Activated CD4-positive, CD25-positive, alpha-beta regulatory T cell treated with anti-CD3 and anti-CD28 coated beads, Interleukin-2, amount 50 U/mL, for 72 hours (primary cell): ENCODE measurements around the gene RCAN2.

Source experiments
- DNase-seq: peaks from one replicate; pipeline ENCODE4 v3.0.0; 2021

The RCAN2 gene

DNA sequence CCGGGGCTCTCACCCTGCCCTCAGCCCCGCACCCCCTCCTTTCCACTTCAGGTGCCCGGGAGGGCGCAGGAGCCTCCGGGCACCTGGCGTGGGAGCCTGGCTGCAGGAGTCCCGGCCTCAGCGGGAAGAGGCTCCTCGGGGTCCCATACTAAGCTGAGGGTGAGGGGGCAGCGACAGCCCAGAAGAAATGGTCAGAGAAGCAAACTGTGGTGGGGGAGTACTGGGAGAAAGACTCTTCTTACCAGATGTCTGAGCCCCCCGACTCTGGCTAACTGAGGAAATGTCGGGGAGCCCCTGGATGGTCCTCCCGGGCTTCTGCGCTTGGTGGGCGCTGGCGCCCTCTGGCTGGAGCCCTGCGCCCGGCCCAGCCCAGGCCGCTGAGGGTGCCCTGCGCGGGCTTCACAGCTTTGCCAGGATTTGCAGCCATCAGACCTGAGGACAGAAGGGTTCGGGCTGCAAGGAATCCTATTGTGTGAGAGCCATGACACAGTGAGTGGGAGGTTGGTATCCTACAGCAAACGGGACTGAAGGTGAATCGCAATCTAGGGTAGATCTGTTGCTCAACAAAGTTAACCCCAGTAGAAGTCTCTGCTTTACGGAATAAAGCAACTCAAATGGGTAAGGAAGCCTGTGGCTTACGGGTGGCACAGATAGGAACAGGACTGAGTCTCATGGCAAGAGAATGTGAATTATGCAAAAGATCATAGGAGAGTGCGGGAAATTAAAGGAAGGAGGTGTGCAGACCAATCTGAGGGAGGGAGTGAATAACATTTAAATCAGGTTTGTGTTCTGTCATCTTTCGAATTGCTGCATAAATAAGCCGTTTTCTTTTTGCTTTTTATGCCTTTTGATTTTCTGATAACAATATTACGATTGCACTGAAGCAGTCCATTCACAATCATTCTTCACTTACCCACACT, 639 bp upstream of the RCAN2 start:
- no peak for DNase-seq

DNA sequence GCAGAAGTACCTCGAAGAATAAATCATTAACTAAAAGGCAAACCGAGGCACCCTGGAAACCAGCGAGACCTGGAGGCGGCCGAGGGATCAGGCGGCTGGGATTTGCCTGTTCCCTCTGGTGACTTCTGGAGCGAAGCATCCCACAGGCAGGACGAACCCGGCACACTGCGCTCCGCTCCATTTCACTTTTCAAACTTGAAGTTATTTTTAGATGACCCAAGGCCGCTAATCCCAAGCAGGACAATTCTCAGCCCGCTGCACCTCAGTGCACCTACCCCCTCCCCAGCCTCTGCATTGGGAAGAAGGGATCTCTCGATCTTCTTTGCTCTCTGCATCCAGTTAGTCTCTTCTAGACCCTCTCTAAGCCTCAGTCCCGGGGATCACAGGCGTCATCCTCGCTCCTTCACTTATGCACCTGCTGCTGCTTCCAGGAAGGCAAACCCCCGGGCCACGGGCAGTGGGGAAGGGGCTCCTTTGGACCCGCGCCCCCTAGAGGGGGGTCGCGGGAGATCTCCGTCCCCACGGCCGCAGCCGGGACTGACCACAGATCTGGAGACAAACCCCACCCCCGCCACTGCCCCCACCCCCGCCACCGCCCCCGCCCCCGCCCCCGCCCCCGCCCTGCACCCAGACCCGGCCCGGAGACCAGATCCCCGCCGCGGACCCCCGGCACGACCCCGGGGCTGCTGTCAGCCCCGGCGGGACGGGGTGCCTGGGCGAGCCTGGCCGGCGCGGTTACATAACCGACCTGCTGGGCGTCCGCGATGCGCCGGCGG, 636 bp downstream of the RCAN2 start:
- no peak for DNase-seq

DNA sequence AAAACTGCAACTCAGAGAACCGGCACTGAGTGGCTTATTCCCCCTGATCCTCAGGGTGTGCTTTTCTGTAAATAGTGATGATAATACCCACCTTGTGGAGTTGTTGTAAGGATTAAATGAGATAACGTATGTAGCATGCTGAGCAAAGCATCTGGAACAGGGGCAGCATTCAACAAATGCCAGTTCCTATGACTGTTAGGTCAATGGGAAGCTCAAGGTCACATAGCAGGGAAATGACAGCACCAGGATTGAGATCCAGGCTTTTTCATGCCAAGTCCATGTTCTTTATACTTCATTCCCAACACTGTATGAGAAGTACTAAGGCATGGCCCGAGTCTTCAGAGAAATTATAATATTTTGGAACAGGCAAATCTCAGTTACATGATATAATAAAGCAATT, 5.1 kb downstream of the RCAN2 start:
- DNase-seq: no peak

DNA sequence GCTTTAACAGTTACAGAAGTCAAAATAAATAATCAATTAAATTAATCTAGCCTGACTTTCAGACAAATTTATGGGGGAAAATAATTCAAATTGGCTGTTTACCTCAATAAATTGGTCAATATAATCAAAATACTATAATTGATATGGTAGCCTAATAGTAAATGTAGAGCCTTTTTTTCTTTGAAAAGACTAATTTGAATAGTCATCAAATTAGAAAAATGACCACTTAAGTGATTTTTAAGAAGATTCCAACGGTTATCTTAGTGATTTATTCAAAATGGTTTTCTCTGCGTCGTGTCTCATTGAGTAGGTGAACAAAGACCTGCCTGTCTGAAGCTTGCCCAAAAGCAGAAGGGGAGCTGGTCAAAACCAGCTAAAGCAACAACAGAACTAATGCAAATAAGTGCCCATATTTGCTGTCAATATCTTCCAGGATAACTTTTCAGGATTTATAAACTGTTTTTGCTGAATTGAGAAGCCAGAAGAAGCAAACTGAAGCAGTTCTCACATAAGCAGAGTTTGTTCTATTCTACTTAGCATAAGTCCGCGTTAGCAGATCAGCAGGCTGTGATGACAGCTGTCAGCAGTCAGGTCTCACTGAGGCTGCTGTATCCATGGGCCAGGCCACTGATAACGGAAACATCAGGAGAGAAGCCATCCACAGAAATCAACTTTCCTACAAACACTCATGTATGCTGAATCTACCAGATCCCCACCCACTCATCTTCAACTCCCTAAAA, 7.0 kb downstream of the RCAN2 start:
- DNase-seq: no peak

DNA sequence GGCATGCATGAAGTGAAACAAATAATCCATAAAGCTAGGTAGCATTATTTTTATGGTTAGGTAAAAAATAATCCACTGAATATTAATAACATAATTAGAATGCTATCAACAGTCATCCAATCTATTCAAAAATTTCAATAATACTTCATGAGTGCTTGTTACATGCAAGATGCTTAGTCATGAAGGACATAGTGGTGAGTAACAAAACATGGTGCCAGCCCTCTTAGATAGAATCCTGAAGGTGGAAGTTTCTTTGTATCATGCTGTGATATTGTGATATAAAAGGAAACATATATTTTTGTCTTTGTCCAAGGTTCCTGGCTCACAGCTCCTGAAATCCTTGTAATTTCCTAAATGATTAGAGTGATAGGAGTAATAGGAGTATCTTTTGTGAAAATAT, 14.9 kb downstream of the RCAN2 start:
- DNase-seq: no peak

DNA sequence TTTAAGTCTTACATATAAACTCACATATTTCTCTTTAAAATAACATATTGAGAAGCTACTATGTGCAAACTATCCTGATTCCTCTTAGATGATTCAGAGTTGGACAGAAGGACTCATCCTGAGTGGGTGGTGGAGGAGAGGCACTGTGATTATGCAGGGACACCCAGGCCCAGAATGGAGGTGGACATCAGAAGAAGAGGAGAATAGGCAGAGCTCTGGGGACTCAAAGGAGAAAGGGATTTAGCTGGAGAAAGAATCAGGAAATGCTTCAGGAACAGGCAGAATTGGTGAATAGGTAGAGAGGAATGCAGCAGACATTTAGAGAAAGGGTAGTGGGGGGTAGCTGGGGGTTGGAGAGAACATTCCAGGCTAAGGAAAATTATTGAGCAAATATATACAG, 17.4 kb downstream of the RCAN2 start:
- no peak for DNase-seq

DNA sequence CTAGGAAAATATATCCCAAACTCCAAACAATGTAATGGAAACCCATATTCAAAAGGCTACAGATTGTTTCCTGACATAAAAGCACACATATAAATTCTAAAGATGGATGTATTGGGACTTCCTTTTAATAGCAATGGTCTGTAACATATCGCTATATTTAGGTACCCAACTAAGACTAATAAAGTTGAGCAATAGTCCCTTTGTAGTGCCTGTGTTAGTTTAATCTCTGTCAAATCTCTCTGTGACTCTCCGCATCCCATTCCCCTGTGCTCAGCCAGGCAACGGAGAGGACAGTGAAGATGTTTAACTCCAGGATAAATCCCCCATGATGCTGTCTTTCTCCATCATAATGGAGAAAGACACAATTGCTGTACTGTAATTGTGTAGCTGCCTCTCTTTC, 19.0 kb downstream of the RCAN2 start:
- no peak for DNase-seq

DNA sequence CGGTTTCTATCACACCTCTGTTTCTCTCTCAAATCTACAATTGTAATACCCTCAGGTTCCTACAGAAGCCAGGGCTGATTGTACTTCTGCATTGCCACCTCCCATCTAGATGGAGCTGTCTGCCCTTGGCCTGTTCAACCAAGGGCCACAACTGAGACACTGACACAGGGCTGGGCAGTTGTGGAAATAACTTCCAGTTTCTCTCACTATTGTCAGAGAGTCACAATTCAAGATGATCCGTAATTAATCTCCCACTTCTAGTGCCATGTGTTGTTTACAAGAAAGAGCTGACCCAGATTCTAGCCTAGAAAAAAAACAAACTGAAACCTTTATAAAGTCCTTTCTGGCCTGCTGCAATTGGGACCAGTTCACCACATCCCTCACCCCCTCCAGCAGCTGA, 22.2 kb downstream of the RCAN2 start:
- DNase-seq: no peak

DNA sequence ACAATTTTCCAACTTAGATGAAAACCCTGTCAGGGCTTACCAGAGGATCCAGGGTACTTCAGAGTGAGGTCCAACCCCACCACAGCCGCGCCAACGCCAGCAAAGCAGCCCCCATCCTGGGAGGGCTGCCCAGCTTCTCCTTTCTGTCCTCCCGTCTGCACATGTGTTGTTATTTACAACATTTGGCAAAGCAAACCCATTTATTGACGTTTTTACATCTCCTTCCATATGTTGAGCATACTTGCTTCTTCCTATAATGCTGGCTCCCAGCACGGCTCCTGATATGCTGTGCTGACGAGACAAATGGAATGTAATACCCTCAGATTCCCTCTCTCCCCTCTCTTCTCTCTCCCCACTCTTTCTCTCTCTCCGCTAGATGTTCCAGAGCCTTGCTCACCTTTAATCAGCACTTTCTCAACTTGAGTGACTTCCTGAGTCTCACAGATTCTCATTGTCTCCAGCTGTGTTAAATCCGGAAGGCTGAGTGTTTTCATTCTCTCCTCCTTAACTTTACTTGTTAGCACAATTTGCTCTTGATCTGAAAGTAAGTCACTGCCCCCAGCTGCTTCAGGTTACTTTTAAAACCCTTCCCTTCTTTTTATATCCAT, 22.7 kb downstream of the RCAN2 start:
- DNase-seq: no peak

DNA sequence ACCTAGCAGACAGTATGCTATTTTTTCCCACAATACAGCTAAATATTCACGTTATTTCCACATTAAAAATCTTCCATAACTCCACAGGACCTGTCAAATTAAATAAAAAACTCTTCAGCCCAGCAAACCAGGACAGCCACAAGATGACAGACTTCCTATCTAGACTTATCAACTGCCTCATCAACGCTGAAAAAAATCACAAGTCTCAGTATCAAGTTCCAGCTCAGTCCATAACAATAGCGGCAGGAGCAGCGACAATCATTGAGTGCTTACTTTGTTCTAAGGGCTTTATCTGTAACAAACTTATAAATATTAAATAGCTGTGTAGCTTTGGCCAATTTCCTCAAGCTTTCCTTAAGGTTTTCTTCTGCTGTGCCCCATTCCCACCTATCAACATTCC, 24.7 kb downstream of the RCAN2 start:
- DNase-seq: no peak

DNA sequence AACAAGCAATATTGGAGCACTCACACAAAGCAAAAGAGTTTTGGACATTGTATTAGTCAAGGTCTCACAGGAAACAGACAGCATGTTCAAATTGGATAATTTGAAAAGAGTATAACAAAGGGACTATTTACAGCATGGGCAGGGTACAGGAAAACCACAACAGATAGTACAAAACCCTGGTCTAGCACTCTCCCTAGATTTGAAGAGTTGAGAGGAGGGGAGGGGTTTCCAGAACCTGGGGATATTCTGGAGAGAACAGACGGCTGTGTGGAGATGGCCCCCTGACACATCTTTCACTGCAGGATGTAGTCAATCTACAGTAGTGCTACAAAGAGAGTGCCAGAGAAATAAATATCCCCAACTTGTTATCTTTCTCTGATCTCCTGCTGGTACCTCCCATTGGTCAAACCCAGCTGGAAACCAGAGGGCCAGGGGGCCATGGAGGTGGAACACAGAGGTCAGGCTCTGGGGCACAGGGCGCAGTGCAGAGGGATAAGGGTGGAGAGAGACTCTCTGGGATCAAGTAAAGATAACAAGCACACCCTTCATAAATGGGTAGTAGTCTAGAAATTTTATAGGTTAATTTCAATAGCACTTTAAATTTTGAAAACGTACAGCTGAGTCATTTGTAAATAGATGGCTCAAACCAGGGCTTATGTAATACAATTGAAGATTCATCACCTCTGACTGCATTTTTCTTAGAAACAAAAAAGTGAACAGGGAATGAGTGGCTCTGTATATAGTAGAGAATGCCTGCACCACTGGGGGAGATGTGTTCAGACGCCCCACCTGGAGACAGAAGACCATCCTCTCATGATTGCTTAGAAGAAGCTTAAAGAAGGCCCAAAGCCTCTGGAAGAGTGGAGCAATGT, 25.7 kb downstream of the RCAN2 start:
- DNase-seq: no peak

DNA sequence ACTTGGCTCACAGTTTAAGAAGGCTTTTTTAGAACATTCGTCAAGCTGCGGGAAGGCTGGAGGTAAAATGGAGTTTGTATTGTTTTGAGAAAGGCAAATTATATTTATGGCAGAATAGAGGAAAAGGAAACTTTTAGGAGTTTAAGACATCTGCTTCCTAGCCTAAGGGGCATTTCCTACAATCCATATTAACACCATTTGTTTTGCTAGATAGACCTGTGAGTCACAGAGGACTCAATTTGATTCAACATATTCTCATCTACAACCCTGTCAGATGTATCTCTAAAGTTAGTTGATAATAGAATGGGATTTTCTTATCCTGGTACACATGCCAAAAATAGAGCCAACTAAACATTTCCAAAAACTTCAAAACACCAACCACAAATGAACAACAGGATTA, 35.0 kb downstream of the RCAN2 start:
- DNase-seq: no peak

DNA sequence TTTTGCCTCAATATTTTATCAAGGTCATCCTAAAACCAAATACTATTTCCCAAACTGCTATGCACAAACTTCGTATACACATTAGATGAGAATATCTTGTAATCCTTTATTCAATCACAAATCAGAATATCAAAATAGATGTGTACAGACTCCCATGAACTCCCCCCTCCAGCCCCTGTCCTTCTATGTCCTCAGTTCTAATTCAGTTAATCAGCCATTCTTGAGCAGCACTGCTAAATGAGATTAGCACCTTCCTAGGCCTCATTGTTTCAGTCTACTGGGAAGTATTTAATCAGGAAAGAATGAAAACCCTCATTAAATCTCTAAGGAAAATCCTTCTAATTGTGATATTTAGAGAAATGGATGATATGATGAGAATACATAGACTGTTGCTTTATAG, 36.6 kb downstream of the RCAN2 start:
- no peak for DNase-seq

DNA sequence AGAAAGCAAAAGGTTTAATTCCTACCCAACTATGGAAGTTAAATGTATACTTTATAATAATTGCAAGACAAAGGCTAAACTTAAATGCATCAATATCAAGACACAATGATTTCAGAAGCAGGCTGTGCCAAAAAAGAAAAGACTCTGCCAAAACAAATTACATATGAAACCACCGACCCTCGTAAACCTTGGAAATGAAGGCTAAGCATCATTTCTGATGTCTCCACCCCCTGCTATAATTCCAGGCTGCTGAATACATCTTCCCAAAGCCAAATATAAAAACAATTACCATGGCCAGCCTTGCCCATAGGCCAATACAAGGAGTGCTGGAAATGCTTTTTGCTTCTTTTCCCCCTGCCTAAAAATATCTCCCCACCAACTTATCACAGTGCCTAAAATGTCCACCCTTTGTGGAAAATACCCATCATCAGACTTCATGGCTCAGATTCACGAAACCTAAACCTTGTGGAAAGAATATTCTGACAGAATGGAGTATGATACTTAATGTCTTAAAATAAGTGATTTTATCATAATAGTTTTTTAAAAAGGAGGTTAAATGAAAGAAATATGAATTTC, 37.4 kb downstream of the RCAN2 start:
- DNase-seq: no peak

DNA sequence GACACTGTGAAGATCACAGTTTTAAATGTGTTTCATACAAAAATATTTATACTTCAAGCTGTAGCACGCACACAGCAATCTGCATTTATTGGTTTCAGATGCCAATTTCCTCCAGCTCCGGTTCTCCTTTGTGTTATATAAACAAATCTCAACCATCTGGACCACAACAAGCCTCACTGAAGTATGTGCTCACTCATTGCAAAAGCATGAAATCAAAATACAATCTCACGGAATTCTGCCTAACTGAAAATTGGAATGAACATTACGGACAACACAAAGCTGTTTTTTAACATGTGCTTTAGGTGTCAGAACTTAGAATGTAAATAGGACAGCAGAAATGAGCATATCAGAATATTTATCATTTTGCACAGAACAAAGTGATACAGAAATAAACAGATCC, 38.0 kb downstream of the RCAN2 start:
- no peak for DNase-seq

DNA sequence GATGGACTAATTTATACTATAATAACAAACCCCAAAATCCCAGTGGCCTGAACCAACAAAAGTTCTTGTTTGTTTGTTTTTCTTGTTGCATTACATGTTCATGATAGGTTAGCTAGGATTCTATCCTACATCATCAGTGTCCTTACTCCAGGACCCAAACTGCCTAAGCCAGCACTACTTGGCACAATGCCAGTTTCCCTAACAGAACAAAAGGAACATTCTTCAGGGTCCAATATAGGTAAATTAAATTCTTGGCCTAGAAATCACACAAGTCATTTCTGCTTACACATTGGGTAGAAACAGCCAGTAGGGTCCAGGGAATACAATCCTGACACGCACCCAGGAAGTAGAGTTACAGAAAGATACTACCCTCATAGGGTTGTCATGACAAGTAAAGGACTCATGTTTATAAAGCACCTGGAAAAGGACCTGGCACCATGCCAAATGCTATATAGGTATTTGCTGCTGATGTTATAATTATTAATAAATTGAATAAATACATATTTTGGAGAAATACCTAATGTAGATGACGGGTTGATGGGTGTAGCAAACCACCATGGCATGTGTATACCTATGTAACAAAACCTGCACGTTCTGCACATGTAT, 38.8 kb downstream of the RCAN2 start:
- no peak for DNase-seq

DNA sequence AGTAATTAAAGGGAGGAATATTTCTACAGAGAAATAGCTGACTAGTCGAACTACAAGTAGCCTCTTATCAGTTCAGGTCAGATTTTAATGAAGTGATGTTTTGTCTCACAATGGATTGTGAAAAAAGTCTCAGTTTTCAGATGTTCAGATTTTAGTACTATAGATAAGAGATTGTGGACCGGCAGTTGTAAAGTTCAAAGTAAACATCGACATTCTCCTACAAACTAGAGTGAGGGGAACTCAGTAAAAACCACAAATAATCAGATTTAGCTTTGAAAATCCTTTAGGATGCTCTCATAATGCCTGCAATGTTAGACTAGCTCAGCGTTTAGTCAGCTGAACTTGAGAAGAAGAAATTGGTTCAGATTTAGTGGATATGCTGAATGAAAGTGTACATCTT, 39.9 kb downstream of the RCAN2 start:
- DNase-seq: no peak

DNA sequence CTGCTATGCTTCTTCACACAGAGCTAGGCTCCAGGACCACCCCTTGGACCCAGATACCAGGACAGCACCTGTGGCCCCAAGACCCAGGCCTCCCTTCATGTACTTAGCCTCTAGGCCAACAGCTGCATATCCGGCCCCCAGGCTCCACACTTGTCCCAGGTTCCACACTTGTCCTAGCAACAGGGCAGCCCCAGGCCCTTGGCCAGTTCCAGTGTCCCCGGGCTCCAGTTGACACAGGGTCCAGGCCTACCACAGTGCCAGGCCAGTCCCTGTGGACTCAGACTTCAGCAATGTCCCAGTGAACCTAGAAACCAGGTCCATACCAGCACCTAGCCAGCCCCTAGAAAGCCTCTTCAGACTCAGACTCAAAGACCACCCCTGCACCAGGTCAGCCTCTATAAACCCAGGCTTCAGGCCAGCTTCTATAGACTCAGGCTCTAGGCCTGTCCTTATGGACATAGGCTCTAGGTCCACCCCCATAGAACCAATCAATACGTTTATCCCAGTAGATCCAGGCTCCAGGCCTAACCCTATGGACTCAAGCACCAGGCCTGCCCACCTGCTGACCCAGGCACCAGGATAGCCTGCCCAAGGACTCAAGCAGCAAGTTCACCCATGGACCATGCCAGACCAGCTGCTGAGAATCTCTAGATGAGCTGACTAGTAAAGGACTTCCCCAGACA, 46.3 kb downstream of the RCAN2 start:
- DNase-seq: no peak

DNA sequence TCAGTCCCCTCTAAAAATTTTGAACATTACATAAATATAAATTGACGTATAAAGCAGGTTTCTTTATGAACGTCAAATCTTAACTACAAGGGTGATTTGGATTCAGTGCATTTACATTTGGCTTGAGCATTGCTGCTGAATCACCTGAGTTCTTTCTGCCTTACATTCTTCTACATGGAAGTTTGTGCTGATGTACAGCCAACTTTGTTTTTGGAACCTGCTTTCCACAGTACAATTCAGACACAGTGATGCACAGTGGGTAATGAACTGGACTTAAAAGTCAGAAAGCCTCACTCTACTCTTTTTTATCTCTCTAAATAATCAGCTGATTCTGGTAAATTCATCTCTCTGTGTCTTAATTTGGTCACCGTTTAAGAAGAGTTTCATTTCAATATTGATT, 47.6 kb downstream of the RCAN2 start:
- DNase-seq: no peak

DNA sequence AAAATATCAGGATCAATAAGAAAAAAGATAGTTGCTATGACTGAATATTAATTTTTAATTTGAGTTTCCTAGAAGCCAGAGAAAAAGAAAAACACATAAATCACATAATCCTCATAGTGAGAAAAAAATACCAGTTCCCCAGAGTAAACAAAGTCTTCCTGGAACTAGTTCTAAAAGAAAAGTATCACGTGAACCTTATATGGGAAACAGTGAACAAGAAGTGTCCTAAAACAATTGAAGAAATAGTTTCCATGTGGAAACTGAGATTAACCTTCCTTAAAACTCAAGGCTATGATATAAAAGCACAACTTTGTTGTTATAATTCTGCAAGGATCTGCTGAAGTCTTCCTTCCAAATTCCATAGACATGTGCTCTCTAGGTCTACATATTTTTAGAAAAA, 50.6 kb downstream of the RCAN2 start:
- no peak for DNase-seq

DNA sequence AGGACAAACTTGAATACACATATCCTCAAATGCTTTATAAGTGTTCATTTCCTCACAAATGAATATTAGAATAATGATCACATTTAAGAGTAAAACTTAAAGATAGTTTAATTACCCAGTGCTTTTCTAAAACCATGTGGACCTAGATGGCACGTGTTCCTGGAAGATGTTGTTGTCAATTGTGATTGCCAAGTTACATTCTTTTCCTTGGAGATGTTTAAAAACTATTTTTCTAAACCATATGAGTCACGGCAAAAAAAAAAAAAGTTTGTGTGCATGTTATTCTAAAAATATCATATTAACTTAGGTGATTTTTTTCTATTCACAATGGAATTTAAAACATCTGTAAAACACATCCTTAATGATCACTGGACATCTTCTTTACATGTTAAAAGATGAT, 51.1 kb downstream of the RCAN2 start:
- no peak for DNase-seq
